MM.1S (cell line): Measurements from ENCODE around the gene KLHDC3.

Source experiments
- CTCF ChIP-seq: fragments of 300-600 bp; sonication (generic); IDR thresholded peaks from 2 replicates; pipeline ENCODE4 v1.5.1; 2016; ENCODE audit warnings: antibody characterized with exemption, low read length, mixed read lengths
- EZH2 ChIP-seq: fragments of 300-600 bp; sonication (generic); optimal IDR thresholded peaks from 2 replicates; pipeline ENCODE3; 2017; ENCODE audit warnings: low read depth, mild to moderate bottlenecking, antibody characterized with exemption, low read length, mixed read lengths
- EZH2phosphoT487 ChIP-seq: fragments of 300-600 bp; sonication (generic); IDR thresholded peaks from 2 replicates; pipeline ENCODE4 v1.6.1; 2018; ENCODE audit warnings: antibody characterized with exemption, low read length

GRCh38 chr6:43050981-43051380 is 36.9 kb downstream of the KLHDC3 start:
- no peak for TF ChIP-seq CTCF
- TF ChIP-seq EZH2phosphoT487, result no peak
- TF ChIP-seq EZH2, result no peak
